HG03108 (cell line): ENCODE measurements around the gene LRRC4C.

Experiments used
- ATAC-seq: cut with Tn5 transposase; IDR thresholded peaks from one replicate; pipeline ENCODE4 v1.9.1; 2021; ENCODE audit warnings: moderate library complexity; ENCODE audit not compliant: unreplicated experiment

LRRC4C gene

DNA sequence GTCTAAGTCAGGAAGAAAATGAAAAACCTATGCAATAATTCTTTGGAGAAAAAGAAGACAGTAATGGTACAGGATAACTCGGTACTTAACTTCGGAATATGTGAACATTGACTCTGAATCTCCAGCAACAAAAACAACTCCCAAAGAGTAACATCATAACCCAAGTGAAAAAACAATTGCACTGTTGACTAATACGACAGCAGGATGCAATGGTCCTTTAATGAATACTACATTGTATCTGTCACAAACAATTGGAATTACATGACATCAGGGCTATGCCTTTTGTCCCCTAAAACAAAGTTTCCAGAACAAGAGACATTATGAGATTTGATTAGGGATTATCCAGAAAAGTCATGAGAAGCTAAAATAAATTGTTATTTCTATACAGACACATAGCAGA lies 1065.9 kb downstream of the LRRC4C start:
- no peak for ATAC-seq

DNA sequence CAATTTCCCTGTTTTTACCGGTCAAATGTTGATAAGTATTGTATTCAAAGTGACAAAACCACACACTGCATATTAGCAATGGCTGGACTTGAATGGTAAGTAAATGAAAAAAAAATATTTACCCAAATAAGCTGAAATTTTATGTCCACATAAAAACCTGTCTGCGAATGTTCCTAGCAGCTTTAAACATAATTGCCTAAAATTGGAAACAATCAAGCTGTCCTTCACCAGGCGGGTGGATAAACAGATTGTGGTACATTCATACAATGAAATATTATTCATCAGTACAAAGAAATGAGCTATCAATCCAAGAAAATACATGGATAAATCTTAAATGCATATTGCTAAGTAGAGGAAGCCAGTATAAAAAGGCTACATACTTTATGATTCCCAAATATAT lies 1067.8 kb downstream of the LRRC4C start:
- no peak for ATAC-seq

DNA sequence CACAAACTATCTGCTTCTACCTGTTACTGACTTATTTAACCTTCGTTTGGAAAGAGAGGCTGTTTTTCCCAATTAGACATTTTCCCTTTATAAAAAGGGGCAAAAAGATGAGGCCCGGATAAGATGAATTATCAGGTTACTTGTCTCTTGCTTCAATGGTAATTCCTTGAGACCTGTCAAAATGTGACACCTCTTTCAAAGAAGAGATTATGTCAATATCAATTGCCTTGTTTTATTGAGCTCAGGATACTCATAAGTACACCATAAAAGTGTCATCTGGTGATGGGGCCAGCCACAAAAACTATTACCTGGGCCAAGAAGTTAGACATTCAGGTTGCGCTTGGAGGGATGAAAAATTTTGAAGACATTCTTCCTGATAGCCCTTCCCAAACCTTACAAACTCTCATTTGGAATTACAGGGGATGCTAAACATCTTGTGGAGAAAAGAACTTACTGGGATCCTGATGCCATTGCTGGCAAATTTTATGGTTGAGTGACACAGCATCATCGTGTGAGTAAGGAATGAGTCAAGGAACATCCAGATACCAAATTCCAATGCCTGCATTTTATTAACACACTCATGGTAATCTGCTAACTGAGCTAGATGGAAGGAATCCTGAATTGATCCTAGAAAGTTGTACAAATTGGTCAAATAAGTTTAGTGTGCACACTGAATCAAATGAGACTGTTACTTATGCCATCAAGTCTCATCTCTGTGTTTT lies 1071.2 kb downstream of the LRRC4C start:
- ATAC-seq = no peak

DNA sequence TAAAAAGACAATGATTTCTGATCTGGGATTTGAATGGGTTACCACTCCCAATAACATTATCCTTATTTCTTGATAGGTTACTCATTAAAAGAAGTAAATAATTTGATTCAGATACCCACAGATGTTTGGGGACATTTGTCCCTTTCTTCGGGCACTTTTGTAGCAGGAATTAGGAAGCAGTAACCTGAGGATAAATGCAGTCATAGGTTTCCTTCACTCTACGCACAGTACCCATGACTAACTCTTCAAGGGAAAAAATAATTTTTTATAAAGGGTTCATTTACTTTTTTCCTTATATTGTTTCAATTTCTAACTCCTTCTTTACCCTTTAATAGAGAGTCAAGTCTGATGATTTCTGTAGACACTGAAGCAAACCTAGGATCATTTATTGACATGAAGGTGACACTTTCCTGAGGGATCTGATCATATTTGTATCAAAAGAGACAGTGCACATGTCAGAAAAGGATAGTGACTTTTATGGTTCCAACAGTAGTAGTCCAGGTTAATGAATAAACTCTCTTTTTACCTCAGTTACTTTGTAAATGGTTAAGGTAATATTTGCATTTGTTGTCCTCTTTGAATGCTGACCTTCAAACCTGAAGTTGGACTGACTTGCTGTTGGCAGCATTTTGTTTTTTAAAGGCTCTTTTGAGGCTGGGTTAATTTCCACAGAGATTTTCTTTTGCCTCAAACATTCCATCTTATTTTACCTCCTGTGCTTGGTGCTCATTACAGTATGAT lies 1072.0 kb downstream of the LRRC4C start:
- no peak for ATAC-seq

DNA sequence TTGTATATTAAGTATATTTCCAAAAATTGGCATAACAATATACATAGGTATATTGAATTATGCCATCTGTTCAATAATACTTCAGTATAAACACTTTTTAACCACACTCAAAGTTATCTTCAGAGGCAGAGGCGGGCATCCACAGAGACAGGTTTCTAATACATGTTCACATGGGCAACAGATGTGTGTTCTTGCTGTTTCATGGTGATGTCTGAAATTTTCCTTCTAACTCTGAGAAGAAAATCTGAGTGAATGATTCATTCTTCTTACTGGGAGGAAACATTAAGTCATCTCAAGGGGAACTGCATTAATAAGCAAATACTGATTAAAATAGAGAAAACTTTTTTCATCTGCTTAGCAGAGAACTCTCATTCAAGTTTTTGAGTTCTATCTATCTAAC lies 1074.5 kb downstream of the LRRC4C start:
- ATAC-seq = no peak

DNA sequence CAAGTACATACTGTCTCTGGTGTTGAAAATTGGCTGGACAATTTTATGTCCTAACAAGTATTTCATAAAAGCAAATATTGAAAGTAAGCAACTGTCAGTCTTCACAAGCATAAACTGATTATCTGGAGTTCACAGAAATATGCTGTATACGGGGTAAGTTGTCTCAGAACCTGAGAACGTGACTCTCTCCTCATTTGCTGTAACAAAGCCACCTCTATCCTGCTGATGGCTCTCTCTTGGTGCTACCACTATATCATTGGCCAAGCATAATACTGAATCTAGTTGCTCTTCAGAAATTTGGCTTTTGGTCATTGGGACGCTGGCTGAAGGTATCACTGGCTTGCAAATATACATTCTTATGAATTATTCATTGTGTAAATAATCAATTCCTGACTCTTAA lies 1078.0 kb downstream of the LRRC4C start:
- ATAC-seq = no peak

DNA sequence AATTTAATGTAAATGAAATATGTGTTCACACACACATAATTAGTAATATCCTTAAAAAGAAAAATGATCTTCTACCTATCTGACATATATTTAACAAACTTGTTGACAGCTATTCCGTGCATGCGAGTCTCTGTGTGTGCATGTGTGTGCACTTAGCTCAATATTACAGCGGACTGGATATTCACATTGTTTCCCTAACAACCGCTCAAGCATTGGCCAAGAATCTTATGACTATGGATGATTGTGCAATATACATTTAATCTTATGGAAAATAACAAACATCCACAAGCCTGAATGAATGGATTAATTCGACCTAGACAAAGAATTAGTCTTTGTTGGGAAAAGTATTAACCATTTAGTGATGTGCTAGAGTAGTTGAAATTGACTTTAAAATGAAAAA lies 1078.6 kb downstream of the LRRC4C start:
- no peak for ATAC-seq

DNA sequence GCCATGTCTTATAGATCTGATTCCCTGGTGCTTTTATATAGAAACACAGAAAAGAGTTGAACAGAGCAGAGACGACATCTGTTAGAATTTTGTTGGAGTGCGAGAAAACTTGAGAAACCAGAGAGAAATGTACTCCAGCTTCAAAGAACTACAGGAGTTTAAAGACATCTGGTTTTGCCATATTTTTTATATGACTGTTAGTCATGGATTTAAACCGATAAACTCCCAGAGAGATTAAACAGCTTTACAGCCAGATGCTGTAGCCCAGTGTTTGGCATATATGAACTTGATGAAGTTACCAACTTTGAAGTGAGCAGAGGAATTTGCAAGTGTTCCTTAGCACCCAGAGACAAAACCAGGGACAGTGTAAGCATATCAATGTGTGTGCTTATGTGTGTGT lies 1083.1 kb downstream of the LRRC4C start:
- ATAC-seq = no peak

DNA sequence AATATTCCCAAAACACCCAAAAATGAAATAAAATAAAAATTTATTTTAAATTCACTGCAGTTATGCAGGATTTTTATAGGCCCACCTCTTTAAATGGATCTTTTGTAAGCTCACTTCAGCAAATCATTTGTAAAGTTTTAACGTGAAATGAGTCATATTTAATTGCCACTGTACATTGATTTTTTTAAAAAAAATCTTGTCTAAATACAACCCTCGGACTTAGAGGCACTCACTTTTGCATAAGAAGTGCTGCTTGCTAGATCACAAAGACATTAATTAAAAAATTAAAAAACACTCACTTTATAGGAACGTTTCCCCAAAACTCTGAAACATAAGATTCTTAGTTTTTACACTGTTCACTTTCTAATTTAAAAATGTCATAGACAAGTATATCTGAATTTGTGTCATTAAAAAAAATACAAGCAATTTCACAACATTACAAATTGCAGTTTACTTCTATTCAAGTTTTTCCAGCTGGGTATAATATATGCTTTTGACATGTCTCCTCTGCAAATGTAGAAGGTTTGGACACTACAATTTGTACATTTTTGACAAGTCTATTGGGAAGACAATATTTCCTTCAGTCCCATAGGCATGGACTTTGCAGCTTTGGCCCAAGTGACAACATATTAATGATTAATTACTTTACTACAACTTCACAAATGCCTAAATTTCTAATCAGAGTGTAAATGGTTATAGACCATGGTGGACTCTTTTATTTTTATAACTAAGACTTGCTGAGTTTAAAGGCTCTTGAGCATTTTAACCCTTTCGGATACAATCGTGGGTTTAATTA lies 1088.4 kb downstream of the LRRC4C start:
- no peak for ATAC-seq

DNA sequence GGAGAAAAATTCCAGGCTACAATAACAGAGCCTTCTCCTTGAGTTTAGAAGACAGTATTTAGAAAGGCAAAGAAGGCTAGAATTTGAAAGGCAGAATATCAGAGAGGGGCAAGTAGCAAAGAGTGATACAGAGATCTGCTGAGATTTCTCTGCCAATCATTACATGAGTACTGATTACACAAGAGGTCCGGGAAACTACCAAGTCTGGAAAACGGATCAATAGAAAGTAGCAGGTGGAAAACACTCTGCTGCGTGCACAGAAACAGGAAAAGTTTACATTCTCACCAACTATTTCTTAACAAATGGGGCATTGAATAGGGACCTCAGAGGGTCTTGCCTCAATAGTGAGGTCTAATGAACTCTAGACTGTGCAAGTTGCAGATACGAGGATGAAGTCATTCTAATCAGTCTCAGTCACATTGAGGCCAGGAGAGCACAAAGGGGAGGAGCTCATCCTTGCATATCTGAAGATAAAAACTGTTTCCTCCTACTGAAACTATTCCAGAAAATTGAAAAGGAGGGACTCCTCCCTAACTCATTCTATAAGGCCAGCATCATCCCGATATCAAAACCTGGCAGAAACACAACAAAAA lies 1099.2 kb downstream of the LRRC4C start:
- ATAC-seq = no peak

DNA sequence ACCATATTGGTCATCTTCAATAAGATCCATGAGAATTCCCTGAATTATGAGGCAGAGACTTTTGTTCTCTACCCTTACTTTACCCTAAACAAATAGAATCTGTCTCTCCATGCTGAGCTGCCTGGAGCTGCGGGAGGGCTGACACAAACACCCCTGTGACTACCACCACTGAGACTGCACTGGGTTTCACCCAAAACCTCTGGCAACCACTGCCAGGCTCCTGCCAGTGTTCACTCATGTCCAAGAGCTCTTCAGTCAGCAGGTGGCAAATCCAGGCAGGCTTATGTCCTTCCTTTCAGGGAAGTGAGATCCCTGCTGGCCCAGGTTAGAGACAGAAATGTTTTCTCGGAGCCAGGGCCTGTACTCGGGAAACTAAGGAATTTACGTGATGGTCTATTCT lies 1105.3 kb downstream of the LRRC4C start:
- no peak for ATAC-seq

DNA sequence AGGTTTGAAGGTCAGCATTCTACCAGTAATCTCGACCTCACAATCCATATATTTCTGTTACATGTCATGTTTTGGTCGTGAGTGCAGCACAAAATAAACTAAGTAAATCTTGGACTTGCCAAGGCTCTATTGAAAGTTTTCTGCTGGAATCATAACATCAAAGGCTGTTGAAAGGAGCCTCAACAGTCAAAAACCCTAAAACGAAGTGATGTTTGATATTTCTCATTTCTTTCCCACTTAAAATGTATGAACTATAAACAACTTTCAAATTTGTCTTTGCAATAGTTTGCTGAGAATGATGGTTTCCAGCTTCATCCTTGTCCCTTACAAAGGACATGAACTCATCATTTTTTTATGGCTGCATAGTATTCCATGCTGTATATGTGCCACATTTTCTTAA lies 1118.5 kb downstream of the LRRC4C start:
- no peak for ATAC-seq

DNA sequence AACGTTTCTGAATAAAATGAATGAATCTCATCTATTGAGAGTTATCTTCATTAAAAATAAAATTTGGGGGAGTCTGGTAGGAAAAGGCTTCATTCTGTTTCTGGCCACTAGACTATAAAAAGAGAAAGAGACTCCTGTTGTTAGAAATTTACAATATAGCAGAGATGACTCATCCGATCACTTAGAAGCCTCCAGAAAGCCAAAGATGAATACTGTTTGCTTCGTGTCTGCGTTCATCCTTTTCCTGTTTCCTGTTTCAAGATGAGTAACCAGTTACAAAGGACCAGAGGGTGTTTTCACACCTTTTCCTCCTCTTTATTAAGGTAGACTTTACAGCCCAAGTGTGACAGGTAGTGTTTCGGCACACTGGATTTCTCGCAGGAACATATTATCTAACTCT lies 1120.7 kb downstream of the LRRC4C start:
- ATAC-seq = no peak

DNA sequence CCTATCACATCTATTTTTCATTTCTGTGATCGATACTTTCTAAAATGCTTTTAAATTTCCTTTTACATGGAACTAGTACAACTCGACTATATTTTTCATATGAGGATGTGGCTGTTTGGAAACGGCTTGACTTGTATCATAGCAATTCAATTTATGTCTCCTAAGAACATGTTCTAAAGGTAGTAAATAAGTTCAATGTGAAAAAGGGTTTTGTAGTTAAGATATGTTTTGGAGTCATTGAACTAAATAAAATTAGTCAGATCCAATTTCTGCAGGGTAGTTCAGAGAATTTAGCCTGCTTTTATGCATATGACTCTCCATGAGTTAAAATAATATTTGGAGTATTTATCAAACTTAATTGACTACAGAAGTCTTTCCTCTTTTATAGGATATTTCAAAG lies 1121.4 kb downstream of the LRRC4C start:
- ATAC-seq = no peak

DNA sequence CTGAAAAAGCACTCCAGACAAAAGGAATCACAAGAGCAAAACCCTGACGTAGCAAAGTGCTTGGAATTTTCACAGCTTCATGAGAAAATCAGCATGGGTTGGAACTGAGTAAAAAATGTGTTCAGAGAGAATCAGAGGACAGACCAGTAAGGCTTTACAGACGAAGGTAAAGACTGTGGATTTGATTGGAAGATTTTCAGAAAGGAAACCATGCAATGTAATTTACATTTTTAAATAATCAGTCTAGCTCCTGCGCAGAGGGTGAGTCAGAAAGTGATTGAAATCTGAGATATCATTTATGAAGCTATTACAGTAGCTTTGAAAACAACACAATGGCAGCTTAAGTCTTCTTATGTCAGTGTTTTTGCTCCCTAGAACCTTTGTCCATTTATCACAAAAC lies 1122.3 kb downstream of the LRRC4C start:
- ATAC-seq = no peak

DNA sequence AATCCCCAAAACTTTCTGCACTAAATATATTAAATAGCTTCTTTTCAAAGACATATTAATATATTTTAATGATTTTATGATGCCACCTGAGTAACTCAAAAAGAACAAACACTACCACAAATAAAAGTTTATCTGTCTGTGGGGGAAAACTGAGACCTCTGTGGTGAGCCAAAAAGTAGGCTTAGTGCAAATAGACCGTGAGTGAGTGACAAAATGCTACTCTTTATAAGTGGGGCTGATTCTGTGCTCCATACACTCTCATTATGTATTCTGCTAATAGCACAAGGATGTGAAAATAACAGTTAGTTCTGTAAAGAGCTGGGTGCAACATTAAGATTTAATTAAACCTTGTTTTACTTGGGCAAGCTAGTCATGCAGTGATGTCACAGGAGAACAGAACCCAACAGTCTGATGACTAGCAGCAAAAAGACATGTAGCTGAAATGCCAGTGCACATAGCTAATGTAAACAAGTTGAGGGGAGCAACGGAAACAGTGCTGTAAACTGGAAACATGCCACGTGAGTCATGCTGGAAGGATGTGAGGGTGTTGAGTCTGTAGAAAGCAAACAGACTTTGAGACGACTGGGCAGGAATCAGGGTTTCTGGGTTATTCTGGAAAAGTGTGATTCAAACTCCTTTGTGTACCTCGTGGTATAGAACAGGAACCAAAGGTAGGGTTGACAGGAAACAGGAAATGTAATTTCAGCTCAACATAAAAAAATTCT lies 1130.4 kb downstream of the LRRC4C start:
- ATAC-seq = no peak

DNA sequence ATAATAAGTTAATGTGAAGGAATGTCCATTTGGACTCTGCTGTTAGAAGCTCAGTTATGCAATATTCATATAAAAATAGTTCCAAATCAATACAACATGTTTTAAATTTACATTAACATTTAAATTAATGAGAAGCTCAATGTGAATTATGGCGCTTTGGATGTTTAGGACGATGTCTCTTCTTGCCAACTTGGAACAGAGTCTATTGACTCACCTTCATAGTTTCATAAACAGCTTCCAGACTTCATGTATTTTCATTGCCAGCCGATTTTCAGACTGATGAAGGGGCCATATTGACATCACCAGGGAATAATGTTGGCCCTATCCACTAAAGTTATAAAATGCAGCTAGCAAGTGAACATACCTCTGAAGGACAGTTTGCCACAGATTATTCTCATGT lies 1136.2 kb downstream of the LRRC4C start:
- no peak for ATAC-seq

DNA sequence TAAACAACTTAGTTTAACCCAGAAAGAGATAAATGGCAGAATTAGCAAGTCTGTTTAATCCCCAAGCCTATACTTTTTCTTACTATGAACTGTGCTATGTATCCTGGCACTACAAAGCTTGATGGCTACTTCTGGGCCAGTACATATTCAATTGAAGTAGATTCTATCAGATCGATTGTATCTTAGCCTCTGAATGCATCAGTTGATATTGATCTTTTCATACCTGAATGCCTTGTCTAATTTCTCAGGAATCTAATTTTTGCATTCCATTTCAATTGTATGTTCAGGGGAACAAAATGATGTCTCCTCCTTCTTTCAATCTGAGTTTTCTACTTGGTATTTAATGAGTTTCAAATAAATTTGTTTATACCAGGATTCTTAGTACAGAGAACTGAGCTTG lies 1137.9 kb downstream of the LRRC4C start:
- no peak for ATAC-seq

DNA sequence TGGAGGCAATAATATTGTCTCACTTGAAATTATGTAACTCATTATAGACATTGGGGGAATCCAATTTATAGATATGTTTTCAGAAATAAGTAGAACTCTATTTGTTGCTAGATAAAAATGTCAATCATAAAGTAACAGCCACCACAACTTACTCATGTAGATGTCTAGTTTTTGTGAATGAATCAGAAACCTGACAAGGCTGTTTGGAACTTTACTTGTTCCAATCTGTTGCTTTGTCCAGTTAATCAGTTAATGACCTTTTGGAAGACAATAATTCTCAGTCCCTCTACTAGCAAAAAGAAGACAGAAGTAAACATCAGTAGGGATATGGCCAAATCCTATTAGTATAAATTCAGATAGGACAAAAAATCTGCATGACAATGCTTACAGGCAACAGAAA lies 1143.3 kb downstream of the LRRC4C start:
- no peak for ATAC-seq

DNA sequence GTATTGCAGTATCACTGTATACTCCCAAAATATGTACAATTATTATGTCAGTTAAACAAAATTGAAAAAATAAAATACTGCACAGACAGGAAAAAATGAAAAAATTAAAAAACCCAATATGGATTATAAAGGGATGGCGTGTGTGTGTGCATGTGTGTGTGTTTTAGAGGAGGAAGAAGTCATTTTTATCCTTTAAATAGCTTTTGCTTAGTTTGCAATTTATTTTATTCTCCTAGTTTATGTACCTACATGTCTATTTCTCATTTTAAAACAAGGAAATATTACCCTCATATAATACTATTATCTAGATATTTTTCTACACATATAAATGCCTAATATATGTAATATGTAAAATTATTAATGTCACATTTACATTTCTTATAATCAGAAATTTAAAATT lies 1144.3 kb downstream of the LRRC4C start:
- no peak for ATAC-seq

DNA sequence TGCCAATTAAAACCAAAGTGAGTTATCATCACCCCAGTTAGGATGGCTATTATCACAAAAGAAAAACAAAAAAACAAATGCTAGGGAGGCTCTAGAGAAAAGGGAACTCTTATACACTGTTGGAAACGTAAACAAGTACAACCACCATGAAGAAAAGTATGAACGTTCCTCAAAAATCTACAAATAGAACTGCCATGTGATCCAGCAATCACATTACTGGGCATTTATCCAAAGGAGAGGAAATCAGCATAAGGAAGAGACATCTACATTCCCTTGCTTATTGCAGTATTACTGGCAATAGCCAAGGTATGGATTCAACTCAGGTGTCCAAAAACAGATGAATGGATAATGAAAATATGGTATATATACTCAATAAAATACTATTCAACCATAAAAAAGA lies 1145.1 kb downstream of the LRRC4C start:
- no peak for ATAC-seq
